ENCODE data around the gene UBR1. TPM values are rescaled to one million over a fixed set of nuclear protein-coding genes. Genes with fewer than 3 reads are reported as not detected.

UBR1 gene
- total RNA-seq, 1 donor from 2014 or later: 16.9 TPM

- TF ChIP-seq CTCF (IDR thresholded peaks at IDR 0.05; ENCODE audit: insufficient read depth, low read length, poor library complexity, severe bottlenecking): no peak
- DNase-seq (ENCODE audit: low read depth): no peak
- no peaks in the 10 kb centered on the region for H3K27me3 ChIP-seq (ENCODE audit: control insufficient read depth, insufficient read depth, low read length)
These were observed 186.5 kb downstream of the UBR1 start for GRCh38 chr15:42919308-42919707.

GRCh38 chr15:42918047-42918446 lies 187.8 kb downstream of the UBR1 start:
- TF ChIP-seq CTCF (IDR thresholded peaks at IDR 0.05; ENCODE audit: insufficient read depth, low read length, poor library complexity, severe bottlenecking): no peak
- no peak for DNase-seq (ENCODE audit: low read depth)
- no peaks in the 10 kb centered on the region for H3K36me3 ChIP-seq (ENCODE audit: control insufficient read depth, insufficient read depth, low read length)
- H3K4me3 ChIP-seq (ENCODE audit: low read depth, low read length): no peak overlapping the region
- no peaks in the 10 kb centered on the region for H3K27me3 ChIP-seq (ENCODE audit: control insufficient read depth, insufficient read depth, low read length)

More at GRCh38 chr15:42919308-42919707, 186.5 kb downstream of the UBR1 start:
- H3K36me3 ChIP-seq (ENCODE audit: control insufficient read depth, insufficient read depth, low read length): no peaks in the 10 kb centered on the region
- peak overlapping the region; percentile 88 for H3K4me3 ChIP-seq (ENCODE audit: low read depth, low read length)

- Histone ChIP-seq H3K36me3 (ENCODE audit: control insufficient read depth, insufficient read depth, low read length) (no peaks in the 10 kb centered on the region), H3K4me3 (ENCODE audit: low read depth, low read length) (no peak overlapping the region), H3K27me3 (ENCODE audit: control insufficient read depth, insufficient read depth, low read length) (no peaks in the 10 kb centered on the region)
- TF ChIP-seq CTCF (IDR thresholded peaks at IDR 0.05; ENCODE audit: insufficient read depth, low read length, poor library complexity, severe bottlenecking): no peak
- no peak for DNase-seq (ENCODE audit: low read depth)
These were observed 190.1 kb downstream of the UBR1 start for GRCh38 chr15:42915654-42916315.

GRCh38 chr15:42914728-42915497 lies 190.9 kb downstream of the UBR1 start:
- no peak for DNase-seq (ENCODE audit: low read depth)
- TF ChIP-seq CTCF (IDR thresholded peaks at IDR 0.05; ENCODE audit: insufficient read depth, low read length, poor library complexity, severe bottlenecking): no peak
- Histone ChIP-seq H3K27me3 (ENCODE audit: control insufficient read depth, insufficient read depth, low read length) (no peaks in the 10 kb centered on the region), H3K4me3 (ENCODE audit: low read depth, low read length) (no peak overlapping the region), H3K36me3 (ENCODE audit: control insufficient read depth, insufficient read depth, low read length) (no peaks in the 10 kb centered on the region)

GRCh38 chr15:42911058-42911592 lies 194.7 kb downstream of the UBR1 start:
- Histone ChIP-seq H3K27me3 (ENCODE audit: control insufficient read depth, insufficient read depth, low read length) (no peaks in the 10 kb centered on the region), H3K4me3 (ENCODE audit: low read depth, low read length) (no peak overlapping the region), H3K36me3 (ENCODE audit: control insufficient read depth, insufficient read depth, low read length) (no peaks in the 10 kb centered on the region)
- DNase-seq (ENCODE audit: low read depth): no peak
- no peak for TF ChIP-seq CTCF (IDR thresholded peaks at IDR 0.05; ENCODE audit: insufficient read depth, low read length, poor library complexity, severe bottlenecking)

Data from kidney epithelial cell (primary cell).